A673 (cell line): ENCODE results near the gene SVOP. TPM values are rescaled to one million over a fixed set of nuclear protein-coding genes. Genes with fewer than 3 reads are reported as not detected.
"Not testable (repeated sequence)": the region's sequence is repeated elsewhere in the genome, so short reads cannot be mapped to it uniquely, and the experiment has no call there.

Experiments used
- BruUV-seq: library from RNA; stranded (reverse); fragments of 400-500 nt; replicated peaks from 2 replicates; lab custom pipeline; 2021; lab: Mats Ljungman, UMichigan
- CTCF ChIA-PET: fragments of 300-600 bp; sonication (Branson Sonifier 250); formaldehyde crosslinking; loops from one replicate; lab custom pipeline; 2022; ENCODE audit warnings: antibody characterized with exemption; lab: Charles Lee
- POLR2A ChIA-PET: fragments of 300-600 bp; sonication (Branson Sonifier 250); formaldehyde crosslinking; loops from one replicate; lab custom pipeline; 2022; ENCODE audit warnings: antibody characterized with exemption; ENCODE audit not compliant: low non-redundant PET; lab: Charles Lee
- DNase-seq: peaks from one replicate; pipeline ENCODE4 v3.0.0-alpha.2; 2015; ENCODE audit warnings: low spot score
- H3K27ac ChIP-seq: fragments of 200-600 bp; sonication (generic); 2 replicates; pipeline ENCODE4 v1.5.1; 2016; ENCODE audit warnings: mixed run types, low read depth, mild to moderate bottlenecking, mixed read lengths, antibody characterized with exemption, low read length; ENCODE audit not compliant: poor library complexity, severe bottlenecking
- H3K27me3 ChIP-seq: fragments of 200-600 bp; sonication (generic); replicated peaks from 2 replicates; pipeline ENCODE4 v1.6.1; 2017; ENCODE audit warnings: mixed run types, low read depth, mild to moderate bottlenecking, mixed read lengths, antibody characterized with exemption, low read length; ENCODE audit not compliant: insufficient read depth, poor library complexity
- H3K36me3 ChIP-seq: fragments of 200-600 bp; sonication (generic); 2 replicates; pipeline ENCODE4 v1.6.1; 2016; ENCODE audit warnings: mixed run types, mild to moderate bottlenecking, mixed read lengths, antibody characterized with exemption, low read length; ENCODE audit not compliant: insufficient read depth, poor library complexity, severe bottlenecking
- H3K4me1 ChIP-seq: fragments of 200-600 bp; sonication (generic); 2 replicates; pipeline ENCODE4 v1.6.1; 2017; ENCODE audit warnings: mixed run types, mild to moderate bottlenecking, mixed read lengths, antibody characterized with exemption, low read length; ENCODE audit not compliant: insufficient read depth, poor library complexity, severe bottlenecking
- H3K4me3 ChIP-seq: fragments of 200-600 bp; sonication (generic); 2 replicates; pipeline ENCODE4 v1.5.1; 2016; ENCODE audit warnings: low read depth, mixed run types, mild to moderate bottlenecking, mixed read lengths, low read length; ENCODE audit not compliant: poor library complexity, severe bottlenecking
- H3K9me3 ChIP-seq: fragments of 200-600 bp; sonication (generic); 2 replicates; pipeline ENCODE4 v1.6.1; 2016; ENCODE audit warnings: mixed run types, low read depth, mild to moderate bottlenecking, mixed read lengths, antibody characterized with exemption, low read length; ENCODE audit not compliant: poor library complexity, severe bottlenecking
- CTCF ChIP-seq: fragments of 300-800, 200-600 bp; sonication (generic); conservative IDR thresholded peaks from 2 replicates; pipeline ENCODE4 v1.5.1; 2017; ENCODE audit warnings: low read depth, mild to moderate bottlenecking, antibody characterized with exemption, low read length, moderate library complexity, mixed read lengths
- EZH2 ChIP-seq: fragments of 200-600 bp; sonication (generic); IDR thresholded peaks from 2 replicates; pipeline ENCODE4 v1.6.1; 2017; ENCODE audit warnings: borderline replicate concordance, low read depth, mild to moderate bottlenecking, mixed read lengths, antibody characterized with exemption, low read length; ENCODE audit not compliant: poor library complexity, severe bottlenecking
- intact Hi-C: fragments of 100-400 bp; cut with micrococcal nuclease; formaldehyde crosslinking; loops from one replicate; pipeline ENCODE4 v1.10.0; 2022; ENCODE audit not compliant: unreplicated experiment
- total RNA-seq: library from RNA; stranded (reverse); gene quantifications from 2 replicates; pipeline ENCODE4 v1.2.3, GENCODE V29; 2021

The SVOP gene
- total RNA-seq, 1 experiment from 2014 or later, result not detected

GRCh38 chr12:108868781-108869180 lies 152.1 kb downstream of the SVOP start:
- H3K27me3 ChIP-seq, result no peaks in the 10 kb centered on the region
- no peaks in the 10 kb centered on the region for H3K4me1 ChIP-seq
- POLR2A ChIA-PET, result no interaction called here
- no peaks in the 10 kb centered on the region for H3K36me3 ChIP-seq
- H3K9me3 ChIP-seq, result no peaks in the 10 kb centered on the region
- BruUV-seq, result no TSS peak
- no peak for DNase-seq
- H3K4me3 ChIP-seq, result no peak overlapping the region
- TF ChIP-seq CTCF (no peak), EZH2 (no peak)
- CTCF ChIA-PET, result no interaction called here
- intact Hi-C loops, result no loop called here
- H3K27ac ChIP-seq, result no peak overlapping the region

- H3K27me3 ChIP-seq, DNase-seq, intact Hi-C loops, H3K36me3 ChIP-seq, H3K9me3 ChIP-seq, BruUV-seq, CTCF ChIA-PET, POLR2A ChIA-PET, H3K4me1 ChIP-seq, H3K4me3 ChIP-seq, H3K27ac ChIP-seq: not testable (repeated sequence)
Observed at GRCh38 chr12:108866083-108866482, 154.8 kb downstream of the SVOP start.

GRCh38 chr12:108865169-108865568 lies 155.7 kb downstream of the SVOP start:
- Histone ChIP-seq H3K4me1 (peaks cover 7% of the 10 kb centered on the region), H3K9me3 (no peaks in the 10 kb centered on the region), H3K4me3 (no peak overlapping the region), H3K27me3 (no peaks in the 10 kb centered on the region), H3K36me3 (no peaks in the 10 kb centered on the region), H3K27ac (no peak overlapping the region)
- POLR2A ChIA-PET, result no interaction called here
- intact Hi-C loops, result no loop called here
- CTCF ChIA-PET, result no interaction called here
- no TSS peak for BruUV-seq
- no peak for TF ChIP-seq EZH2
- TF ChIP-seq CTCF, result no peak
- DNase-seq, result no peak

GRCh38 chr12:108862588-108862959 lies 158.3 kb downstream of the SVOP start:
- BruUV-seq, result no TSS peak
- no peak for TF ChIP-seq CTCF
- TF ChIP-seq EZH2, result no peak
- POLR2A ChIA-PET, result no interaction called here
- H3K27ac ChIP-seq, result no peak overlapping the region
- intact Hi-C loops, result no loop called here
- DNase-seq, result no peak
- H3K36me3 ChIP-seq, result no peaks in the 10 kb centered on the region
- CTCF ChIA-PET, result interaction anchor here (0.6 kb wide), 1 partner anchor 53 kb away, joined by 4 read pairs; no protein-coding TSS in a partner anchor
- no peak overlapping the region for H3K4me3 ChIP-seq
- H3K4me1 ChIP-seq, result peaks cover 11% of the 10 kb centered on the region
- no peaks in the 10 kb centered on the region for H3K9me3 ChIP-seq
- H3K27me3 ChIP-seq, result no peaks in the 10 kb centered on the region
